Activated naive CD4-positive, alpha-beta T cell treated with anti-CD3 and anti-CD28 coated beads, Interleukin-2, amount 10 ng/mL, durations not matched to agents 7 days and 5 days (primary cell): ENCODE measurements around the gene HDDC2.

Source experiments
- CTCF ChIA-PET: fragments of 350-600 bp; sonication (Branson Sonifier 250); formaldehyde crosslinking; loops from one replicate; lab custom pipeline; 2021; ENCODE audit warnings: antibody characterized with exemption; lab: Charles Lee
- DNase-seq: peaks from one replicate; pipeline ENCODE4 v3.0.0-alpha.2; 2020
- H3K27ac Mint-ChIP-seq: one replicate; pipeline ENCODE4 v1.8.0; 2021; ENCODE audit warnings: mild to moderate bottlenecking, moderate library complexity, mixed read lengths
- H3K27me3 Mint-ChIP-seq: one replicate; pipeline ENCODE4 v1.8.0; 2021; ENCODE audit warnings: mild to moderate bottlenecking, mixed read lengths
- H3K36me3 Mint-ChIP-seq: one replicate; pipeline ENCODE4 v1.8.0; 2021; ENCODE audit warnings: mixed read lengths
- H3K4me1 Mint-ChIP-seq: one replicate; pipeline ENCODE4 v1.8.0; 2021; ENCODE audit warnings: mixed read lengths
- H3K4me3 Mint-ChIP-seq: one replicate; pipeline ENCODE4 v1.8.0; 2021; ENCODE audit warnings: mild to moderate bottlenecking, moderate library complexity, mixed read lengths
- H3K9me3 Mint-ChIP-seq: one replicate; pipeline ENCODE4 v1.8.0; 2021; ENCODE audit warnings: mixed read lengths

The HDDC2 gene

DNA sequence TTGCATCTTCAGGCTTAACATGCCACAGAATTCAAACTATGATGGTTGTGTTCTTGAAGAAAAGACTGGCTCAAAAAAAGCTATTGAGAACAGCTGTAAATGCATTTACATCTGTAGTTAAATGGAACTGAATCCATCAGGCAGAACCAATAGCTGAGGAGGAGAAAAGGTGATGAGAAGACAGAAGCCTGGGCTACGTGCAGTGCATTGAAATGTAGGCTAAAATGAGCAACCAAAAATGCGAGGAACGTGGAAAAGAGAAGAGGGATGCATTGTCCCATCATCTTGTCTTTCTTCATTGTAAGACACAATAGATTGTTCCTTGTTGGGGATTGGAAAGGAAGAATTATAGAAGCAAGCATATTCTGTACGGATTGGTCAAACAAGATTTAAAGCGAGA is 13.8 kb upstream of the HDDC2 start:
- Mint-ChIP-seq H3K36me3 (no peaks in the 10 kb centered on the region), H3K27me3 (no peaks in the 10 kb centered on the region), H3K27ac (no peak overlapping the region), H3K4me1 (no peaks in the 10 kb centered on the region), H3K9me3 (no peaks in the 10 kb centered on the region), H3K4me3 (no peak overlapping the region)
- no peak for DNase-seq
- CTCF ChIA-PET = interaction anchor here (1.4 to 3.3 kb wide), 2 partner anchors 438 to 441 kb away, joined by 6 to 15 read pairs; no protein-coding TSS in a partner anchor

DNA sequence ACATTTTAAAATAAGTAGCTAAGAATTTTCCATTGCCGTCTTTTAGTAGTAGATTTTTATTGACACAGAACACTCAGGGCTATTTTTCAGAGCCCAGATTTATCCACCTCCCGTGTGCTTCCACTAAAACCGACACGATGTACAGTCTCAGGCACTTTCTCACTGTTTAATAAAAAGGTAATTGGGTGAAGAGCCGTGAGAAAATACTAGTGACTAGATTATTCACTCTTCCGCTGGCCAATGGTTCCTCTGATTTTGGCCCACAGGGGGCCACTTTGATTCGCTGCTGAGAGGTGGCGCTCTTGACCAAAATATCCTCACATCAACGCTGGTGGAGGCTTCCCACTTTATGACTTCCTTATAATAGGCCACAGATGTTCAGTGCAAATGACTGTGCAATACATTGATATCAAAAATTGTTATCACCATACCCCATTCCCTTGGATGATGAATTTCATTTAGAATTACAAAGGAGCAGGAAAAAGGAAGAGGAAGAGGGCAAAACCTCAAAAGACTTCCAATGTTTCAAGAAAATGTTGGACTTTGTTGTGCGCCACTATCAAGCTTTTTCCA is 12.3 kb upstream of the HDDC2 start:
- no peaks in the 10 kb centered on the region for H3K9me3 Mint-ChIP-seq
- CTCF ChIA-PET = interaction anchor here (0.6 to 7.4 kb wide), 10 partner anchors 9 to 465 kb away, joined by 3 to 82 read pairs (median 4); no protein-coding TSS in a partner anchor
- no peak overlapping the region for H3K4me3 Mint-ChIP-seq
- DNase-seq = peak; percentile 54
- no peak overlapping the region for H3K27ac Mint-ChIP-seq
- H3K27me3 Mint-ChIP-seq = no peaks in the 10 kb centered on the region
- H3K36me3 Mint-ChIP-seq = no peaks in the 10 kb centered on the region
- H3K4me1 Mint-ChIP-seq = no peaks in the 10 kb centered on the region

GRCh38 chr6:125312950-125313349 is 11.2 kb upstream of the HDDC2 start:
- Mint-ChIP-seq H3K27ac (no peak overlapping the region), H3K27me3 (peaks cover 6% of the 10 kb centered on the region), H3K4me3 (no peak overlapping the region), H3K36me3 (no peaks in the 10 kb centered on the region), H3K4me1 (peaks cover 3% of the 10 kb centered on the region), H3K9me3 (no peaks in the 10 kb centered on the region)
- CTCF ChIA-PET = interaction anchor here (1.0 to 7.4 kb wide), 8 partner anchors 10 to 466 kb away, joined by 3 to 82 read pairs (median 6); no protein-coding TSS in a partner anchor
- no peak for DNase-seq

DNA sequence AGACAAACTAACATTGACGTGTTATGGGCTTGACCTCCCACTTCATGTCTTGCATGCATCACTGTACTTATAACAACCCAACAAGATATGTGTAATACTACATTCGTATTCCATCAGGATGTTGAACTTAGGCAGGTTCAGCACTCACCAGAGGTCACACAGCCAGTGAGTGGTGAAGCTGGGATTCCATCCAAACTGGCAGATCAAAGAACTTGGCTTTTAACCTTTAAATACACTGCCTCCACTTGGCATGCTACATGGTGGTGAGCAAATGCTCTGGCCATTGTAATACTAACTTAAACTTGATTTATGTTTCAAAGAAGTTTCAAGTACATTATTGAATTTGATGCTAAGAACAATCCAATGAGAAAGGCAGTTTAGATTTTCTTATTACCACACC is 10.7 kb upstream of the HDDC2 start:
- H3K4me3 Mint-ChIP-seq = no peak overlapping the region
- H3K4me1 Mint-ChIP-seq = peaks cover 6% of the 10 kb centered on the region
- CTCF ChIA-PET = interaction anchor here (0.9 to 7.4 kb wide), 9 partner anchors 10 to 661 kb away, joined by 3 to 82 read pairs (median 4); no protein-coding TSS in a partner anchor
- no peaks in the 10 kb centered on the region for H3K36me3 Mint-ChIP-seq
- H3K9me3 Mint-ChIP-seq = no peaks in the 10 kb centered on the region
- no peak for DNase-seq
- H3K27me3 Mint-ChIP-seq = peaks cover 6% of the 10 kb centered on the region
- no peak overlapping the region for H3K27ac Mint-ChIP-seq

DNA sequence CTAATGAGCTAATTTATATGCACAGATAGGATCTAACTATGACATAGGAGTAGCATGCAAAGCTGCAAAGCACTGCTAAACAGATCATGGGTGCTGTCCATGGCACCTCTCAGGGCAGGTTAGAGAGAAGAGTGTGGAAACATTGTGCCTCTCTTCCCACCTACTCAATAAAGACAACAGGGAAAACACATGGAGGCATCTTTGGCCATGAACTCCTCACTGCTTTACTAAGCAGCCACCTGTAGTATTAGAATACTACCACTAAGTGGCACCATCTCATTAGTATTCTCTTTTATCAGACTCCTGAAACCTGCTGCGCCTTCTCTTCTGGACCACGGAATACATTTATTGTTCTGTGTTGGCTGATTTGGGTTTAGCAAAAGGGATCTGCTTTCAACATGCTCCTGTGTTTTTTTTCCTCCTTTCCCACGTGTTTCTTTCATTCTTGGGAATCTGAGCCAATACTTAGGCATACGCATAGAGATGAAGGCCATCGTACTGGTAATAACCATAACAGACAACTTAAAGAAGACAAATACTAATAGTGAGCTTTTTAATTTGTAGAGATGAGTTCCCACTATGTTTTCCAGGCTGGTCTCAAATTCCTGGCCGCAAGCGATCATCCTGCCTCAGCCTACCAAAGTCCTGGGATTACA is 9.4 kb upstream of the HDDC2 start:
- CTCF ChIA-PET = interaction anchor here (0.7 to 7.4 kb wide), 12 partner anchors 12 to 663 kb away, joined by 3 to 82 read pairs (median 4); no protein-coding TSS in a partner anchor
- H3K27ac Mint-ChIP-seq = no peak overlapping the region
- H3K4me3 Mint-ChIP-seq = no peak overlapping the region
- H3K36me3 Mint-ChIP-seq = no peaks in the 10 kb centered on the region
- no peak for DNase-seq
- H3K27me3 Mint-ChIP-seq = peaks cover 13% of the 10 kb centered on the region
- H3K9me3 Mint-ChIP-seq = no peaks in the 10 kb centered on the region
- peaks cover 6% of the 10 kb centered on the region for H3K4me1 Mint-ChIP-seq

- Mint-ChIP-seq H3K27me3 (peaks cover 13% of the 10 kb centered on the region), H3K36me3 (no peaks in the 10 kb centered on the region), H3K4me3 (no peak overlapping the region), H3K9me3 (no peaks in the 10 kb centered on the region), H3K4me1 (peaks cover 13% of the 10 kb centered on the region), H3K27ac (no peak overlapping the region)
- no peak for DNase-seq
- CTCF ChIA-PET = interaction anchor here (0.6 to 7.4 kb wide), 2 partner anchors 459 to 482 kb away, joined by 3 to 49 read pairs; no protein-coding TSS in a partner anchor
Observed at GRCh38 chr6:125307964-125308615, 6.3 kb upstream of the HDDC2 start.

GRCh38 chr6:125307150-125307838 is 5.5 kb upstream of the HDDC2 start:
- CTCF ChIA-PET = interaction anchor here (0.6 to 7.4 kb wide), 2 partner anchors 460 to 482 kb away, joined by 3 to 49 read pairs; no protein-coding TSS in a partner anchor
- H3K4me3 Mint-ChIP-seq = no peak overlapping the region
- no peaks in the 10 kb centered on the region for H3K9me3 Mint-ChIP-seq
- H3K27ac Mint-ChIP-seq = no peak overlapping the region
- peaks cover 21% of the 10 kb centered on the region for H3K4me1 Mint-ChIP-seq
- H3K27me3 Mint-ChIP-seq = peaks cover 13% of the 10 kb centered on the region
- no peaks in the 10 kb centered on the region for H3K36me3 Mint-ChIP-seq
- DNase-seq = no peak

DNA sequence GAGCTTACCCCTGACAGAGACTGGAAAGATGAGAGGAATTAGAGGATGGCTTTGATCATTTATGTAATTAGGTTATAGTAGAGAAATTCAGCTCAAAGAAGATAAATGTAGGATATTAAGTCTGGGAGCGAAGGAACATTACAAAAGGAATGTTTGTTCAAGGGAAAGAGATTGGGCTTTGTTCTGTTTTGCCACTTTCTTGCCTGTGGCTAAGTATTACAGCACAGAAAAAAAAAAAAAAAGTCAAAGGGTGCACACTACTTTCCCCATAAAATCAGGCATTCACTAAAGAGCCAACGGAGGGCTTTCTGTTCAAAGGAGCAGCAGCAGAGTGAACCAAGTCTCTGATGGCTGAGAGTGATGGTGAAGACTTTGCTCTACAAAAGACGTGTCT is 5.0 kb upstream of the HDDC2 start:
- DNase-seq = no peak
- CTCF ChIA-PET = no interaction called here
- no peaks in the 10 kb centered on the region for H3K36me3 Mint-ChIP-seq
- peaks cover 23% of the 10 kb centered on the region for H3K4me1 Mint-ChIP-seq
- H3K9me3 Mint-ChIP-seq = no peaks in the 10 kb centered on the region
- H3K27me3 Mint-ChIP-seq = peaks cover 13% of the 10 kb centered on the region
- H3K4me3 Mint-ChIP-seq = no peak overlapping the region
- no peak overlapping the region for H3K27ac Mint-ChIP-seq

GRCh38 chr6:125304970-125305660 is 3.3 kb upstream of the HDDC2 start:
- DNase-seq = no peak
- Mint-ChIP-seq H3K27ac (no peak overlapping the region), H3K36me3 (peaks cover 8% of the 10 kb centered on the region), H3K9me3 (no peaks in the 10 kb centered on the region), H3K27me3 (peaks cover 13% of the 10 kb centered on the region), H3K4me3 (no peak overlapping the region), H3K4me1 (peaks cover 35% of the 10 kb centered on the region)
- CTCF ChIA-PET = interaction anchor here (0.6 kb wide), 1 partner anchor 273 kb away, joined by 4 read pairs; no protein-coding TSS in a partner anchor

- peaks cover 19% of the 10 kb centered on the region for H3K36me3 Mint-ChIP-seq
- peaks cover 7% of the 10 kb centered on the region for H3K27me3 Mint-ChIP-seq
- CTCF ChIA-PET = no interaction called here
- no peak overlapping the region for H3K4me3 Mint-ChIP-seq
- peak overlapping the region; percentile 78 for H3K27ac Mint-ChIP-seq
- peaks cover 46% of the 10 kb centered on the region for H3K4me1 Mint-ChIP-seq
- no peaks in the 10 kb centered on the region for H3K9me3 Mint-ChIP-seq
- DNase-seq = no peak
Observed at GRCh38 chr6:125303512-125303854, 1.7 kb upstream of the HDDC2 start.

DNA sequence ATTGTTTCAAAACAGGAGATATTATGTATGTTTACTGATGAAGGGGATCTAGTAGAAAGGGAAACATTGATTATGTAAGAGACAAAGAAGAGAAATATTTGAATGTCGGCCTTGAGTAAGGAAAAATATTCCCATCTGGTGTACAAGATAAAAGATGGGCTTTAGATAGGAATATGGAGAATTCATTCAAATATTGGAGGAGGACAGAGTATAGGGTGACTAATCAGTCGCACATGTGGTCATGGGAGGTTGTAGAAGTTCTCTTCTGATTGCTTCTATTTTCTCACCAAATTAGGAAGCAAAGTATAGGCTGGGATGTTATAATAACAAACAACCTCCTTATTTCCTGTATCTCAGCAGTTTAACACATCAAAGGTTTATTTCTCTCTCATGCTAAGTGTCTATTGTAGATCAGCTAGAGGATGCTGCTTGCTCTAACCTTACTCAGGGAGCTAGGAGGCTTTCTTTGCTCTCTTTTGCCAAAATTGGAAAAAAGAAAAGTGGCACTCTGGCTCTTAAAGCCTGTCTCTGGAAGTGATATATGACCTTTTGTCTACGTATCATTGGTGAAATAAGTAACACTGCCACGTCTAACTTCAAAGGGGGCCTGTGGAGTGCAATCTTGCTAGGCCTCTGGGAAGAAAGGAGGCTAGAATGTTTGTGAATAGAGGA is 1.2 kb upstream of the HDDC2 start:
- Mint-ChIP-seq H3K4me1 (peaks cover 46% of the 10 kb centered on the region), H3K4me3 (peak overlapping the region; percentile 82), H3K9me3 (no peaks in the 10 kb centered on the region), H3K27ac (peak overlapping the region; percentile 78), H3K36me3 (peaks cover 23% of the 10 kb centered on the region), H3K27me3 (peaks cover 7% of the 10 kb centered on the region)
- DNase-seq = no peak
- CTCF ChIA-PET = interaction anchor here (0.5 kb wide), 1 partner anchor 451 kb away, joined by 3 read pairs; no protein-coding TSS in a partner anchor

DNA sequence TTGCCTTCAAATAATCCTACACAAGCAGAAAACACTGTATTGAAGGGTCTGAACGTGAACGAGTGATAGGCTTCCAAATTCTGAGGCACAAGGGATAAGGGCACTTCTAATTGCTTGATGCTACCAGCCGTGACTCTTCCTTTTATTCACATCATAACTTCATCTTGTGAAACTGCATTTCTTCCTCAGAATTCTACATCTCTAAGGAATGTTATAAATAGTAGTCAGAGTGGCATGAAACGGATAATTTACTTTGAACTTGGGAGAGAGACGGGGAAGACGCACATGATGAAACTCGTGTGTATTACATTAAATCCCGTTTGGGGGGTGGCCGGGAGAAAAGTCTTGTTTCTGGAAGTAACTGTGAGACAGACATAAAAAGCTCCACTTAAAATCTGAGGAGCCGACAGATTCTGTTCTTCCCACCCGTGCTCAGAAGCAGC is 754 bp downstream of the HDDC2 start:
- CTCF ChIA-PET = interaction anchor here (1.3 kb wide), 1 partner anchor 12 kb away, joined by 4 read pairs; no protein-coding TSS in a partner anchor
- H3K36me3 Mint-ChIP-seq = peaks cover 39% of the 10 kb centered on the region
- H3K4me1 Mint-ChIP-seq = peaks cover 51% of the 10 kb centered on the region

DNA sequence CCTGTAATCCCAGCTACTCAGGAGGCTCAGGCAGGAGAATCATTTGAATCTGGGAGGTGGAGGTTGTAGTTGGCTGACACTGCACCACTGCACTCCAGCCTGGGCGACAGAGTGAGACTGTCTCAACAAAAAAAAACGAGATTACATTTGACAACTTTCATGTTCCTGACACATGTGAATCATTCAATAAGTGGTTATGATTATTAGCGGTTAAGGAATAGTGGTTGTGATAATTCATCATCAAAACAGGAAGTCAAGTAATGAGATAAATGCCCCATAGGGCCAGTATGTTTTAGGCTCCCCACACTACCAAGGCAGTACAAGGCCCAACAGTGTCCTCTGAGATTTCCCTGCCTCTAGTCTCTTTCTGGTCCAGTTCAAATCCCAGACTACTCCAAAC is 2.5 kb downstream of the HDDC2 start:
- CTCF ChIA-PET = interaction anchor here (1.5 kb wide), 1 partner anchor 13 kb away, joined by 3 read pairs; no protein-coding TSS in a partner anchor

More for the DNA sequence above, 754 bp downstream of the HDDC2 start:
- no peaks in the 10 kb centered on the region for H3K9me3 Mint-ChIP-seq
- H3K4me3 Mint-ChIP-seq = peak overlapping the region; percentile 82
- DNase-seq = no peak
- no peaks in the 10 kb centered on the region for H3K27me3 Mint-ChIP-seq
- peak overlapping the region; percentile 88 for H3K27ac Mint-ChIP-seq

More for the DNA sequence above, 2.5 kb downstream of the HDDC2 start:
- Mint-ChIP-seq H3K36me3 (peaks cover 52% of the 10 kb centered on the region), H3K27me3 (no peaks in the 10 kb centered on the region), H3K9me3 (no peaks in the 10 kb centered on the region), H3K4me1 (peaks cover 51% of the 10 kb centered on the region), H3K27ac (peak overlapping the region; percentile 29), H3K4me3 (no peak overlapping the region)
- DNase-seq = no peak
